IMR-90 (cell line): ENCODE data around the gene ALAS1.

Experiments used
- CEBPB ChIP-seq: IDR thresholded peaks from 2 replicates; pipeline ENCODE4 v1.6.1; 2012; ENCODE audit warnings: low read depth, low read length, improper control_type of control experiment
- CHD1 ChIP-seq: IDR thresholded peaks from 2 replicates; pipeline ENCODE4 v1.6.1; 2012; ENCODE audit warnings: low read depth, low read length, improper control_type of control experiment
- POLR2A ChIP-seq: IDR thresholded peaks from 2 replicates; pipeline ENCODE4 v1.6.1; 2012; ENCODE audit warnings: mild to moderate bottlenecking, low read depth, low read length
- RAD21 ChIP-seq: IDR thresholded peaks from 2 replicates; pipeline ENCODE4 v1.6.1; 2012; ENCODE audit warnings: low read length, improper control_type of control experiment
- RCOR1 ChIP-seq: IDR thresholded peaks from 2 replicates; pipeline ENCODE4 v1.6.1; 2012; ENCODE audit warnings: mild to moderate bottlenecking, low read length, improper control_type of control experiment; ENCODE audit not compliant: insufficient replicate concordance
- RFX5 ChIP-seq: IDR thresholded peaks from 2 replicates; pipeline ENCODE4 v1.8.0; 2012; ENCODE audit warnings: low read depth, mild to moderate bottlenecking, low read length, moderate library complexity
- SMC3 ChIP-seq: fragments of 150-350 bp; IDR thresholded peaks from 2 replicates; pipeline ENCODE4 v1.6.1; 2016; ENCODE audit warnings: low read depth, mild to moderate bottlenecking, antibody characterized with exemption, low read length, moderate library complexity
- TF ChIP-seq, protein P1 (sequence below): conservative IDR thresholded peaks from 2 replicates; pipeline ENCODE4 v1.5.1; 2012; ENCODE audit warnings: mild to moderate bottlenecking, low read depth, low read length, improper control_type of control experiment
- TF ChIP-seq, protein P2 (sequence below): fragments of 150-350 bp; IDR thresholded peaks from 2 replicates; pipeline ENCODE4 v1.6.1; 2017; ENCODE audit warnings: mild to moderate bottlenecking, antibody characterized with exemption, low read length, low read depth

DNA sequence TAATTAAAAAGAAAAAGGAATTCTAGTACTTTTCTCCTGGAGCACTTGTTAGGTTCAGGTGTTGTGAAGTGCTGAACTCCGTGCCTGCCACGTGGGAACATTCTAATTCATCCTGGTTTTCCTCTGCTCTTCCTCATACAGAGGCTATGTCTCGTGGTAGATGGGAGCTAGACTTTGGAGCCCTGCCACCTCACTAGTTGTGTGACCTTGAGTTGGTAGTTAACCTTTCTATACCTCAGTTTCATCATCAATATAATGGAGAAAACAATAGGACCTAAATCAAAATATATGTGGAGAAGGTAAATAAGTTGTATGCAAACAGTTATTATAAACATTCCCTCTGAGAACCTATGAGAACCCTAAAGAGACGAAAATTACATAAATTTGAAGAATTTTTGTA is 10.6 kb downstream of the ALAS1 start:
- TF ChIP-seq, protein P1, sequence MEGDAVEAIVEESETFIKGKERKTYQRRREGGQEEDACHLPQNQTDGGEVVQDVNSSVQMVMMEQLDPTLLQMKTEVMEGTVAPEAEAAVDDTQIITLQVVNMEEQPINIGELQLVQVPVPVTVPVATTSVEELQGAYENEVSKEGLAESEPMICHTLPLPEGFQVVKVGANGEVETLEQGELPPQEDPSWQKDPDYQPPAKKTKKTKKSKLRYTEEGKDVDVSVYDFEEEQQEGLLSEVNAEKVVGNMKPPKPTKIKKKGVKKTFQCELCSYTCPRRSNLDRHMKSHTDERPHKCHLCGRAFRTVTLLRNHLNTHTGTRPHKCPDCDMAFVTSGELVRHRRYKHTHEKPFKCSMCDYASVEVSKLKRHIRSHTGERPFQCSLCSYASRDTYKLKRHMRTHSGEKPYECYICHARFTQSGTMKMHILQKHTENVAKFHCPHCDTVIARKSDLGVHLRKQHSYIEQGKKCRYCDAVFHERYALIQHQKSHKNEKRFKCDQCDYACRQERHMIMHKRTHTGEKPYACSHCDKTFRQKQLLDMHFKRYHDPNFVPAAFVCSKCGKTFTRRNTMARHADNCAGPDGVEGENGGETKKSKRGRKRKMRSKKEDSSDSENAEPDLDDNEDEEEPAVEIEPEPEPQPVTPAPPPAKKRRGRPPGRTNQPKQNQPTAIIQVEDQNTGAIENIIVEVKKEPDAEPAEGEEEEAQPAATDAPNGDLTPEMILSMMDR = no peak
- TF ChIP-seq SMC3 = no peak
- TF ChIP-seq POLR2A = no peak
- no peak for TF ChIP-seq CEBPB
- TF ChIP-seq CHD1 = no peak
- no peak for TF ChIP-seq RAD21
- TF ChIP-seq, protein P2, sequence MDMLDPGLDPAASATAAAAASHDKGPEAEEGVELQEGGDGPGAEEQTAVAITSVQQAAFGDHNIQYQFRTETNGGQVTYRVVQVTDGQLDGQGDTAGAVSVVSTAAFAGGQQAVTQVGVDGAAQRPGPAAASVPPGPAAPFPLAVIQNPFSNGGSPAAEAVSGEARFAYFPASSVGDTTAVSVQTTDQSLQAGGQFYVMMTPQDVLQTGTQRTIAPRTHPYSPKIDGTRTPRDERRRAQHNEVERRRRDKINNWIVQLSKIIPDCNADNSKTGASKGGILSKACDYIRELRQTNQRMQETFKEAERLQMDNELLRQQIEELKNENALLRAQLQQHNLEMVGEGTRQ = no peak
- TF ChIP-seq RFX5 = no peak
- TF ChIP-seq RCOR1 = no peak
